ENCODE results near the gene GID4.

The GID4 gene

GRCh38 chr17:18110636-18111145 is 71.5 kb downstream of the GID4 start:
- ChIA-PET POLR2A (no interaction called here), CTCF (no interaction called here)
- no peak for DNase-seq (ENCODE audit: extremely low spot score)
- TF ChIP-seq SUZ12 (IDR thresholded peaks at IDR 0.05) (no peak), FOXK2 (IDR thresholded peaks at IDR 0.05) (no peak), ZNF384 (IDR thresholded peaks at IDR 0.05) (no peak), NFRKB (IDR thresholded peaks at IDR 0.05) (no peak), SP1 (IDR thresholded peaks at IDR 0.05) (no peak), FOXM1 (IDR thresholded peaks at IDR 0.05; ENCODE audit: borderline replicate concordance) (no peak)

GRCh38 chr17:18111330-18111971 is 72.2 kb downstream of the GID4 start:
- CTCF ChIA-PET: no interaction called here
- DNase-seq (ENCODE audit: extremely low spot score): no peak
- POLR2A ChIA-PET: no interaction called here
- TF ChIP-seq SUZ12 (IDR thresholded peaks at IDR 0.05) (no peak), LEF1 (IDR thresholded peaks at IDR 0.05; ENCODE audit: borderline replicate concordance) (no peak), BHLHE40 (IDR thresholded peaks at IDR 0.05; ENCODE audit: borderline replicate concordance) (no peak), TARDBP (IDR thresholded peaks at IDR 0.05) (no peak), HDGF (IDR thresholded peaks at IDR 0.05; ENCODE audit: borderline replicate concordance) (no peak), ELF4 (IDR thresholded peaks at IDR 0.05) (no peak), FOXA1 (IDR thresholded peaks at IDR 0.05) (no peak), ARNT (IDR thresholded peaks at IDR 0.05) (no peak), FOXM1 (IDR thresholded peaks at IDR 0.05; ENCODE audit: borderline replicate concordance) (no peak), L3MBTL2 (conservative IDR thresholded peaks at IDR 0.05) (no peak)

- TF ChIP-seq LEF1 (IDR thresholded peaks at IDR 0.05; ENCODE audit: borderline replicate concordance) (no peak), SP1 (IDR thresholded peaks at IDR 0.05) (no peak), ARNT (IDR thresholded peaks at IDR 0.05) (no peak), CTBP1 (IDR thresholded peaks at IDR 0.05; ENCODE audit: borderline replicate concordance) (no peak), SUZ12 (IDR thresholded peaks at IDR 0.05) (no peak), FOXA1 (IDR thresholded peaks at IDR 0.05) (no peak), NFRKB (IDR thresholded peaks at IDR 0.05) (no peak)
- CTCF ChIA-PET: no interaction called here
- DNase-seq (ENCODE audit: extremely low spot score): no peak
- POLR2A ChIA-PET: no interaction called here
Measured at GRCh38 chr17:18115517-18115916, 76.3 kb downstream of the GID4 start.

- DNase-seq (ENCODE audit: extremely low spot score): no peak
- TF ChIP-seq FOXA1 (IDR thresholded peaks at IDR 0.05) (no peak), NFRKB (IDR thresholded peaks at IDR 0.05) (no peak), FOXK2 (IDR thresholded peaks at IDR 0.05) (no peak), ELF4 (IDR thresholded peaks at IDR 0.05) (no peak), FOXM1 (IDR thresholded peaks at IDR 0.05; ENCODE audit: borderline replicate concordance) (no peak), BHLHE40 (IDR thresholded peaks at IDR 0.05; ENCODE audit: borderline replicate concordance) (no peak), SP1 (IDR thresholded peaks at IDR 0.05) (no peak), CTBP1 (IDR thresholded peaks at IDR 0.05; ENCODE audit: borderline replicate concordance) (no peak), ARNT (IDR thresholded peaks at IDR 0.05) (no peak), ZNF384 (IDR thresholded peaks at IDR 0.05) (no peak), HDGF (IDR thresholded peaks at IDR 0.05; ENCODE audit: borderline replicate concordance) (no peak), TARDBP (IDR thresholded peaks at IDR 0.05) (no peak), PKNOX1 (IDR thresholded peaks at IDR 0.05) (no peak), L3MBTL2 (conservative IDR thresholded peaks at IDR 0.05) (no peak), LEF1 (IDR thresholded peaks at IDR 0.05; ENCODE audit: borderline replicate concordance) (no peak), SUZ12 (IDR thresholded peaks at IDR 0.05) (no peak)
- POLR2A ChIA-PET: no interaction called here
- CTCF ChIA-PET: no interaction called here
Measured at GRCh38 chr17:18116078-18116477, 76.9 kb downstream of the GID4 start.

GRCh38 chr17:18117533-18117932 is 78.3 kb downstream of the GID4 start:
- DNase-seq (ENCODE audit: extremely low spot score): no peak
- CTCF ChIA-PET: interaction anchor here (0.8 kb wide), 1 partner anchor 26 kb away, joined by 3 read pairs; no protein-coding TSS in a partner anchor
- TF ChIP-seq SP1 (IDR thresholded peaks at IDR 0.05) (no peak), CTBP1 (IDR thresholded peaks at IDR 0.05; ENCODE audit: borderline replicate concordance) (no peak), FOXM1 (IDR thresholded peaks at IDR 0.05; ENCODE audit: borderline replicate concordance) (no peak), BHLHE40 (IDR thresholded peaks at IDR 0.05; ENCODE audit: borderline replicate concordance) (no peak), LEF1 (IDR thresholded peaks at IDR 0.05; ENCODE audit: borderline replicate concordance) (no peak), FOXK2 (IDR thresholded peaks at IDR 0.05) (no peak), TARDBP (IDR thresholded peaks at IDR 0.05) (no peak), NFRKB (IDR thresholded peaks at IDR 0.05) (no peak), HDGF (IDR thresholded peaks at IDR 0.05; ENCODE audit: borderline replicate concordance) (no peak), FOXA1 (IDR thresholded peaks at IDR 0.05) (no peak), ELF4 (IDR thresholded peaks at IDR 0.05) (no peak), SUZ12 (IDR thresholded peaks at IDR 0.05) (no peak), L3MBTL2 (conservative IDR thresholded peaks at IDR 0.05) (no peak), ARNT (IDR thresholded peaks at IDR 0.05) (no peak), ZNF384 (IDR thresholded peaks at IDR 0.05) (no peak), PKNOX1 (IDR thresholded peaks at IDR 0.05) (no peak)
- POLR2A ChIA-PET: interaction anchor here (0.9 kb wide), 1 partner anchor 11 kb away, joined by 3 read pairs; no protein-coding TSS in a partner anchor

Measured in HEK293T (cell line).